ENCODE measurements around the gene PLCB3. TPM values are rescaled to one million over a fixed set of nuclear protein-coding genes. Genes with fewer than 3 reads are reported as not detected.
A peak's percentile ranks its signal among the peaks of the same experiment; 100 is the strongest.

The PLCB3 gene
- total and polyA plus RNA-seq, 2 donors (not counting 3 experiments of a cell fraction or from before 2014, with no cell fraction given) = 32.3 to 61.1 TPM

DNA sequence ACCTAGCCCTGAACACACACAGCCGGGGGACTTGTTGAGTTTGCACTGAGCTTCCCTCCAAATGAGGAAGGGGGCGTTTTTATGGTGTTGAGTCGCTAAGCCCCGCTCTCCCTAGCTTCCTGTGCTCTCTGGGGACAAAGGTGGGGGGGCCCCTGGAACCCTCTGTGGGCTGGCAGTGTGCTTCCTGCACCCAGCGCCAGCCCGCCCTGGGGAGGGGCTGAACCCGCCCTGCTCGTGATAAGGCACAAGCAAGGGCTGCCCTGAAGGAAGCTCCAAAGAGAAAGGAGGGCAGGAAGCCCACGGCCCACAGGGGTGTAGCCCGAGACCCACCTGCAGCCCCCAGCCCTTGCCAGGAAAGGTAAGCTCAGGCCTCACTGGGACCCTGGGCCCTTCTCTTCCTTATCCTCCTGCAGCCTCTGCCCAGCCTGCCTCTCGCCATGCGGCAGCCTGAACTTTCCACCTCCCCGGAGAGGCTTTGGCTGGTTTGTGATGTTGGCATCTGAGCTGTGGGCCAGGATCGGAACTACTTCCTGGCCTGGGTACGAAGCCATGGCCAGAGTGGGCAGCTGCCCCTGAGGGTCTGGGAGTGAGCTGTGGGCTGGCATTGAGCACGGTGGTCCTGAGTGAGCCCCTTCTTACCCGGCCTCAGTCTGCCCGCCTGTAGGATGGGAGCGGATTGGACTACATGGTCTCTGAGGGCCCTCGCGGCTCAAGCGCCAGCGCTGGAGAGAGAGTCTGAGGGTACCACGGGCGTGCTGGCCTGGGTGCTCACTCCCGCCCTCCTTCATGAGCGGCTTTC lies 44.7 kb upstream of the PLCB3 start, which contains the start of gene FERMT3:
FERMT3 (plus strand) TSS at position 265 of the 799 bp plus-strand sequence. CDS start 644 bp downstream, outside the sequence.
- H3K9me3 ChIP-seq (replicated peaks; ENCODE audit: control insufficient read depth, insufficient read depth, low read length) = no peaks in the 10 kb centered on the region
- peak within 1 kb of the TSS; percentile 71 for H3K9ac ChIP-seq (replicated peaks; ENCODE audit: extremely low read depth, insufficient read depth, low read length)
- TSS peak; percentile 80 for BruUV-seq (replicated peaks)
- FAIRE-seq (peak; percentile 70), DNase-seq (ENCODE audit: low read depth, low spot score) (no peak)
- peaks cover 10 to 22% of the 10 kb centered on the region in 2 experiments for H3K36me3 ChIP-seq (ENCODE audit: control insufficient read depth in 2 of 2, extremely low read depth in 1 of 2, insufficient read depth in 2 of 2, low read length in 2 of 2)
- peaks cover 12% of the 10 kb centered on the region for H3K79me2 ChIP-seq (ENCODE audit: control insufficient read depth, insufficient read depth, low read length)
- peaks cover 34% of the 10 kb centered on the region for H3K4me1 ChIP-seq (ENCODE audit: control insufficient read depth, extremely low read depth, insufficient read depth, low read length)
- no peak for TF ChIP-seq EZH2 (IDR thresholded peaks at IDR 0.05; ENCODE audit: borderline replicate concordance, low read depth, low read length, severe bottlenecking)
- TF ChIP-seq POLR2AphosphoS5 (IDR thresholded peaks at IDR 0.05; ENCODE audit: insufficient read depth, low read depth, low read length) = peak; percentile 12
- TF ChIP-seq POLR2A (IDR thresholded peaks at IDR 0.05; ENCODE audit: low read depth, low read length) = peak; percentile 45
- peak within 1 kb of the TSS; percentile 75 for H3K4me2 ChIP-seq (ENCODE audit: insufficient read depth, low read length)
- dilution Hi-C loops (cut with MboI; ENCODE audit: extremely low pct_ligation_motif_present, low sequenced_read_pairs) = no loop called here
- H3K27me3 ChIP-seq (ENCODE audit: control insufficient read depth in 2 of 2, insufficient read depth in 2 of 2, low read length in 2 of 2) = no peaks in the 10 kb centered on the region
- peak within 1 kb of the TSS; percentile 91 for H3K27ac ChIP-seq (ENCODE audit: insufficient read depth, low read depth, low read length)
- no peaks in the 10 kb centered on the region for H3K9me1 ChIP-seq (replicated peaks; ENCODE audit: control insufficient read depth, extremely low read depth, insufficient read depth, low read length)
- ChIA-PET CTCF (interaction anchor here (0.7 to 11.5 kb wide), 15 partner anchors 10 to 147 kb away, joined by 3 to 413 read pairs (median 10); partner anchors contain the start of genes CATSPERZ, ESRRA, NUDT22 and PLCB3), POLR2A (interaction anchor here (0.6 to 1.6 kb wide), 3 partner anchors 21 to 94 kb away, joined by 5 to 6 read pairs (median 5); partner anchors contain the start of gene STIP1)
- no peak within 1 kb of the TSS for H2AFZ ChIP-seq (ENCODE audit: low read depth, low read length)
- intact Hi-C loops (cut with micrococcal nuclease) = loop anchor here (1.0 kb wide), 4 partner anchors 20 to 35 kb away; partner anchors contain the start of genes DNAJC4, FKBP2, NUDT22 and STIP1
- H3K4me3 ChIP-seq (replicated peaks in 1 of 3; ENCODE audit: insufficient read depth in 1 of 3, low read depth in 1 of 3, low read length in 3 of 3) = peak within 1 kb of the TSS; percentile 18 to 42 (median 19)
- H4K20me1 ChIP-seq (replicated peaks; ENCODE audit: control insufficient read depth, extremely low read depth, insufficient read depth, low read length) = no peaks in the 10 kb centered on the region

Measured in endothelial cell of umbilical vein (primary cell).